HCT116 (cell line): ENCODE data around the gene PNP. TPM values are rescaled to one million over a fixed set of nuclear protein-coding genes. Genes with fewer than 3 reads are reported as not detected.

Source experiments
- ATAC-seq: fragments of 200-7000 bp; cut with Tn5 transposase; 2 replicates; pipeline ENCODE4 v1.9.1; 2020; ENCODE audit warnings: mild to moderate bottlenecking, moderate library complexity
- BruUV-seq: library from RNA; stranded (reverse); fragments of 400-500 nt; replicated peaks from 2 replicates; lab custom pipeline; 2021; lab: Mats Ljungman, UMichigan
- CTCF ChIA-PET: fragments of 300-600 bp; sonication (Branson Sonifier 250); formaldehyde crosslinking; loops from one replicate; lab custom pipeline; 2021; ENCODE audit warnings: antibody characterized with exemption; lab: Charles Lee
- POLR2A ChIA-PET: fragments of 300-600, 350-600 bp; sonication (Branson Sonifier 250); formaldehyde crosslinking; loops from one replicate; lab custom pipeline; 2021; ENCODE audit warnings: antibody characterized with exemption; lab: Charles Lee
- RAD21 ChIA-PET, 2 experiments: fragments of 300-600 bp; sonication (Branson Sonifier 250); formaldehyde crosslinking; loops; one replicate each; lab custom pipeline; 2023; ENCODE audit warnings: low total read pairs in 2 of 2; ENCODE audit not compliant: uncharacterized antibody in 2 of 2, unreplicated experiment in 2 of 2, low non-redundant PET in 1 of 2; lab: Charles Lee
- DNase-seq: peaks from one replicate; pipeline ENCODE4 v3.0.0-alpha.2; 2010; ENCODE audit warnings: low read depth, low spot score
- H2AFZ ChIP-seq: fragments of 200-600 bp; shearing (Covaris generic), sonication (generic); 2 replicates; pipeline ENCODE4 v1.6.1; 2017; ENCODE audit warnings: low read depth, mixed run types, mixed read lengths, antibody characterized with exemption, low read length; ENCODE audit not compliant: poor library complexity, severe bottlenecking
- H3K27ac ChIP-seq: 2 replicates; pipeline ENCODE4 v1.5.1; 2012; ENCODE audit warnings: low read depth, low read length
- H3K27me3 ChIP-seq: fragments of 200-600 bp; sonication (generic); 2 replicates; pipeline ENCODE4 v1.6.1; 2016; ENCODE audit warnings: mixed run types, low read length, mixed read lengths; ENCODE audit not compliant: insufficient read depth
- H3K36me3 ChIP-seq, 2 experiments: fragments of 200-500 bp in 1 of 2; fragments of 200-600 bp in 1 of 2; sonication (Bioruptor generic) in 1 of 2; sonication (generic) in 1 of 2; 2 replicates each; pipeline versions ENCODE4 v1.5.1 to v1.6.1; 2014 to 2016; ENCODE audit warnings: low read length in 2 of 2, inconsistent platforms in 1 of 2, mixed read lengths in 1 of 2, mixed run types in 1 of 2; ENCODE audit not compliant: insufficient read depth in 2 of 2, control insufficient read depth in 1 of 2
- H3K4me1 ChIP-seq, 2 experiments: fragments of 200-600 bp in 1 of 2; sonication (generic) in 1 of 2; 2 replicates each; pipeline versions ENCODE4 v1.5.1 to v1.6.1; 2012 to 2017; ENCODE audit warnings: low read length in 2 of 2, inconsistent platforms in 1 of 2, mild to moderate bottlenecking in 1 of 2, mixed read lengths in 1 of 2, mixed run types in 1 of 2, moderate library complexity in 1 of 2; ENCODE audit not compliant: insufficient read depth in 2 of 2, control insufficient read depth in 1 of 2
- H3K4me2 ChIP-seq: fragments of 200-600 bp; sonication (generic); 2 replicates; pipeline ENCODE4 v1.6.1; 2017; ENCODE audit warnings: mixed run types, low read length, mixed read lengths
- H3K4me3 ChIP-seq, 2 experiments: fragments of 200-600 bp in 1 of 2; sonication (generic) in 1 of 2; replicated peaks in 1 of 2; 2 replicates each; pipeline ENCODE4 v1.5.1; 2011 to 2016; ENCODE audit warnings: low read length in 2 of 2, control low read depth in 1 of 2, low read depth in 1 of 2, mild to moderate bottlenecking in 1 of 2, mixed read lengths in 1 of 2, mixed run types in 1 of 2
- H3K79me2 ChIP-seq: fragments of 200-600 bp; sonication (generic); 2 replicates; pipeline ENCODE4 v1.6.1; 2017; ENCODE audit warnings: mild to moderate bottlenecking, mixed run types, low read length, moderate library complexity, mixed read lengths; ENCODE audit not compliant: insufficient read depth
- H3K9ac ChIP-seq: fragments of 200-600 bp; sonication (generic); 2 replicates; pipeline ENCODE4 v1.6.1; 2016; ENCODE audit warnings: low read length, mixed read lengths
- H3K9me2 ChIP-seq: fragments of 200-600 bp; sonication (generic), shearing (Covaris generic); 2 replicates; pipeline ENCODE4 v1.6.1; 2017; ENCODE audit warnings: mixed run types, mild to moderate bottlenecking, moderate library complexity; ENCODE audit not compliant: insufficient read depth
- H3K9me3 ChIP-seq, 2 experiments: fragments of 200-500 bp in 1 of 2; fragments of 200-600 bp in 1 of 2; sonication (Bioruptor generic) in 1 of 2; sonication (generic) in 1 of 2; 2 replicates each; pipeline ENCODE4 v1.6.1; 2014 to 2017; ENCODE audit warnings: low read length in 2 of 2, mixed read lengths in 2 of 2, inconsistent platforms in 1 of 2, low read depth in 1 of 2, mild to moderate bottlenecking in 1 of 2, mixed run types in 1 of 2, moderate library complexity in 1 of 2; ENCODE audit not compliant: control insufficient read depth in 1 of 2, insufficient read depth in 1 of 2
- H4K20me1 ChIP-seq: fragments of 200-600 bp; sonication (generic), shearing (Covaris generic); 2 replicates; pipeline ENCODE4 v1.6.1; 2017; ENCODE audit warnings: mixed run types, mild to moderate bottlenecking, moderate library complexity; ENCODE audit not compliant: insufficient read depth
- ATF3 ChIP-seq: IDR thresholded peaks from 2 replicates; pipeline ENCODE4 v1.6.1; 2012
- CEBPB ChIP-seq: IDR thresholded peaks from 2 replicates; pipeline ENCODE4 v1.6.1; 2012; ENCODE audit warnings: low read depth
- ELF1 ChIP-seq: IDR thresholded peaks from 2 replicates; pipeline ENCODE4 v1.6.1; 2012; ENCODE audit warnings: low read depth, borderline replicate concordance
- EZH2 ChIP-seq: fragments of 200-600 bp; sonication (generic); IDR thresholded peaks from 2 replicates; pipeline ENCODE4 v1.6.1; 2017; ENCODE audit warnings: antibody characterized with exemption, mixed run types
- EZH2phosphoT487 ChIP-seq: fragments of 200-600 bp; IDR thresholded peaks from 2 replicates; pipeline ENCODE4 v1.6.1; 2018; ENCODE audit warnings: antibody characterized with exemption, borderline replicate concordance
- FOSL1 ChIP-seq: IDR thresholded peaks from 2 replicates; pipeline ENCODE4 v1.6.1; 2012; ENCODE audit warnings: low read depth
- JUND ChIP-seq: IDR thresholded peaks from 2 replicates; pipeline ENCODE4 v1.6.1; 2012
- POLR2AphosphoS5 ChIP-seq: IDR thresholded peaks from 2 replicates; pipeline ENCODE4 v1.6.1; 2011; ENCODE audit warnings: mild to moderate bottlenecking, low read depth, low read length, moderate library complexity
- RAD21 ChIP-seq: IDR thresholded peaks from 2 replicates; pipeline ENCODE4 v1.6.1; 2012; ENCODE audit warnings: low read depth, mild to moderate bottlenecking
- SIN3A ChIP-seq: IDR thresholded peaks from 2 replicates; pipeline ENCODE4 v1.6.1; 2012; ENCODE audit warnings: low read depth
- SP1 ChIP-seq: IDR thresholded peaks from 2 replicates; pipeline ENCODE4 v1.6.1; 2012; ENCODE audit warnings: low read depth
- TCF7L2 ChIP-seq: IDR thresholded peaks from 2 replicates; pipeline ENCODE4 v1.7.0; 2011; ENCODE audit warnings: borderline replicate concordance, inconsistent platforms; ENCODE audit not compliant: insufficient read depth, insufficient read length; ENCODE audit errors: extremely low read depth
- YY1 ChIP-seq: IDR thresholded peaks from 2 replicates; pipeline ENCODE4 v1.6.1; 2011; ENCODE audit warnings: low read length, low read depth, moderate library complexity, mild to moderate bottlenecking; ENCODE audit not compliant: insufficient replicate concordance; ENCODE audit errors: extremely low read depth
- ZBTB33 ChIP-seq: IDR thresholded peaks from 2 replicates; pipeline ENCODE4 v1.6.1; 2011; ENCODE audit warnings: mild to moderate bottlenecking, low read length, moderate library complexity; ENCODE audit not compliant: insufficient replicate concordance; ENCODE audit errors: extremely low read depth
- ZNF274 ChIP-seq: fragments of 200-500 bp; sonication (Bioruptor generic); IDR thresholded peaks from 2 replicates; pipeline ENCODE4 v1.6.1; 2014; ENCODE audit warnings: mild to moderate bottlenecking, low read depth, low read length, inconsistent platforms
- intact Hi-C: fragments of 100-400 bp; cut with micrococcal nuclease; formaldehyde crosslinking; loops from 2 replicates; pipeline ENCODE4 v1.10.0; 2022
- total RNA-seq: library from RNA; stranded (reverse); gene quantifications from one replicate; pipeline ENCODE4 v1.2.1, GENCODE V29; 2021; ENCODE audit not compliant: unreplicated experiment

PNP gene
- total RNA-seq, 1 experiment from 2014 or later = 63.0 TPM

GRCh38 chr14:20508367-20508766 lies 39.2 kb downstream of the PNP start (continued):
- TF ChIP-seq ZBTB33 (no peak), POLR2AphosphoS5 (no peak)

GRCh38 chr14:20512177-20512905 lies 43.1 kb downstream of the PNP start:
- Histone ChIP-seq H3K4me2 (no peak overlapping the region), H3K27me3 (no peaks in the 10 kb centered on the region), H4K20me1 (no peaks in the 10 kb centered on the region), H2AFZ (no peak overlapping the region), H3K9me2 (no peaks in the 10 kb centered on the region), H3K9me3 (no peaks in the 10 kb centered on the region), H3K4me1 (no peaks in the 10 kb centered on the region), H3K36me3 (no peaks in the 10 kb centered on the region), H3K4me3 (no peak overlapping the region), H3K79me2 (no peaks in the 10 kb centered on the region), H3K27ac (no peak overlapping the region), H3K9ac (no peak overlapping the region)
- ChIA-PET CTCF (interaction anchor here (1.2 kb wide), 1 partner anchor 18 kb away, joined by 3 read pairs; no protein-coding TSS in a partner anchor), RAD21 (no interaction called here), POLR2A (no interaction called here)
- intact Hi-C loops = no loop called here
- no peak for ATAC-seq
- BruUV-seq = no TSS peak
- no peak for TF ChIP-seq YY1
- no peak for TF ChIP-seq FOSL1
- no peak for DNase-seq

- BruUV-seq = no TSS peak
- Histone ChIP-seq H4K20me1 (no peaks in the 10 kb centered on the region), H2AFZ (no peak overlapping the region), H3K27me3 (no peaks in the 10 kb centered on the region), H3K4me2 (no peak overlapping the region), H3K27ac (no peak overlapping the region), H3K4me1 (no peaks in the 10 kb centered on the region), H3K4me3 (no peak overlapping the region), H3K9ac (no peak overlapping the region), H3K9me2 (no peaks in the 10 kb centered on the region), H3K9me3 (no peaks in the 10 kb centered on the region), H3K79me2 (no peaks in the 10 kb centered on the region), H3K36me3 (no peaks in the 10 kb centered on the region)
- RAD21 ChIA-PET = no interaction called here
- POLR2A ChIA-PET = no interaction called here
- ATAC-seq (no peak), DNase-seq (no peak)
- CTCF ChIA-PET = no interaction called here
- intact Hi-C loops = no loop called here
- TF ChIP-seq RAD21 (no peak), SIN3A (no peak), SP1 (no peak), POLR2AphosphoS5 (no peak), EZH2phosphoT487 (no peak), CEBPB (no peak), TCF7L2 (no peak), ZNF274 (no peak), YY1 (no peak), JUND (no peak), ELF1 (no peak), EZH2 (no peak), FOSL1 (no peak), ATF3 (no peak)
Observed at GRCh38 chr14:20515846-20516245, 46.6 kb downstream of the PNP start.
